HepG2 (cell line): ENCODE measurements around the gene PSMD8. TPM values are rescaled to one million over a fixed set of nuclear protein-coding genes. Genes with fewer than 3 reads are reported as not detected.

ENCODE experiments used
- ATAC-seq: fragments of 200-7000 bp; cut with Tn5 transposase; 3 replicates; pipeline ENCODE4 v1.9.1; 2020; ENCODE audit warnings: mild to moderate bottlenecking, moderate library complexity
- BruUV-seq: library from RNA; stranded (reverse); fragments of 400-500 nt; replicated peaks from 2 replicates; lab custom pipeline; 2021; lab: Mats Ljungman, UMichigan
- CTCF ChIA-PET: fragments of 300-600 bp; formaldehyde crosslinking; extraction: SDS; loops from one replicate; lab custom pipeline; 2021; ENCODE audit warnings: low total read pairs, inconsistent platforms, low intra/inter-chr PET ratio; lab: Yijun Ruan, JAX
- POLR2A ChIA-PET: fragments of 350-600 bp; sonication (Branson Sonifier 250); formaldehyde crosslinking; loops from one replicate; lab custom pipeline; 2020; ENCODE audit warnings: antibody characterized with exemption, inconsistent platforms; lab: Yijun Ruan, JAX
- DNase-seq: peaks from one replicate; pipeline ENCODE4 v3.0.0-alpha.2; 2015; ENCODE audit warnings: low spot score
- FAIRE-seq: peaks from 3 replicates; lab custom pipeline; 2011; peaks lifted over from hg19 to GRCh38; lab: Jason Lieb, UNC
- H2AFZ ChIP-seq: one replicate; pipeline ENCODE4 v1.6.1; 2011; ENCODE audit warnings: low read length, inconsistent platforms
- H3K27ac ChIP-seq: fragments of 300-600 bp; 3 replicates; pipeline ENCODE4 v1.8.0; 2011; ENCODE audit warnings: mixed run types, mild to moderate bottlenecking, mixed read lengths, low read length, inconsistent platforms; ENCODE audit not compliant: insufficient read depth; ENCODE audit errors: extremely low read length
- H3K27me3 ChIP-seq, 2 experiments: fragments of 200-600 bp in 1 of 2; 2 replicates in 1 of 2; 3 replicates in 1 of 2; pipeline versions ENCODE4 v1.6.0 to v1.8.0; 2011; ENCODE audit warnings: low read length in 2 of 2, mild to moderate bottlenecking in 2 of 2, moderate library complexity in 2 of 2, inconsistent platforms in 1 of 2; ENCODE audit not compliant: insufficient read depth in 2 of 2, control insufficient read depth in 1 of 2
- H3K36me3 ChIP-seq, 2 experiments: fragments of 200-600 bp in 1 of 2; replicated peaks in 1 of 2; 2 replicates in 1 of 2; 3 replicates in 1 of 2; pipeline versions ENCODE4 v1.5.1 to v1.8.0; 2011; ENCODE audit warnings: low read length in 2 of 2, inconsistent platforms in 1 of 2; ENCODE audit not compliant: insufficient read depth in 2 of 2, control insufficient read depth in 1 of 2
- H3K4me1 ChIP-seq: 2 replicates; pipeline ENCODE4 v1.5.1; 2012; ENCODE audit warnings: low read length, inconsistent platforms; ENCODE audit not compliant: insufficient read depth
- H3K4me2 ChIP-seq: 2 replicates; pipeline ENCODE4 v1.6.0; 2011; ENCODE audit warnings: low read depth, low read length, inconsistent platforms
- H3K4me3 ChIP-seq, 3 experiments: fragments of 200-600 bp in 1 of 3; sonication (generic), shearing (Covaris generic) in 1 of 3; replicated peaks in 1 of 3; 2 replicates each; pipeline ENCODE4 v1.5.1; 2011 to 2016; ENCODE audit warnings: low read length in 3 of 3, inconsistent platforms in 2 of 3, low read depth in 2 of 3, mild to moderate bottlenecking in 2 of 3, control low read depth in 1 of 3, mixed read lengths in 1 of 3; ENCODE audit not compliant: insufficient read depth in 1 of 3
- H3K79me2 ChIP-seq: one replicate; pipeline ENCODE4 v1.6.1; 2011; ENCODE audit warnings: low read length, inconsistent platforms; ENCODE audit not compliant: insufficient read depth
- H3K9ac ChIP-seq: 2 replicates; pipeline ENCODE4 v1.6.0; 2011; ENCODE audit warnings: mild to moderate bottlenecking, low read depth, low read length, inconsistent platforms; ENCODE audit not compliant: insufficient read depth
- H3K9me3 ChIP-seq: 2 replicates; pipeline ENCODE4 v1.5.1; 2012; ENCODE audit warnings: mild to moderate bottlenecking, low read length
- H4K20me1 ChIP-seq: 2 replicates; pipeline ENCODE4 v1.6.0; 2011; ENCODE audit warnings: inconsistent platforms, mild to moderate bottlenecking, low read length, moderate library complexity; ENCODE audit not compliant: insufficient read depth
- KMT2B ChIP-seq: IDR thresholded peaks from 2 replicates; pipeline ENCODE4 v1.6.1; 2016; ENCODE audit warnings: missing genetic modification reagents, missing compliant biosample characterization
- MAFK ChIP-seq, 2 experiments: IDR thresholded peaks in 1 of 2; conservative IDR thresholded peaks in 1 of 2; 2 replicates each; pipeline ENCODE4 v1.6.1; 2011; ENCODE audit warnings: improper control_type of control experiment in 2 of 2, low read length in 2 of 2
- NFRKB ChIP-seq: fragments of 450-650 bp; IDR thresholded peaks from 2 replicates; pipeline ENCODE4 v1.6.1; 2017
- RAD21 ChIP-seq: fragments of 450-650 bp; formaldehyde crosslinking; IDR thresholded peaks from 2 replicates; pipeline ENCODE4 v1.5.0; 2020; ENCODE audit warnings: mild to moderate bottlenecking
- RBAK ChIP-seq: sonication (generic); formaldehyde crosslinking; IDR thresholded peaks from 2 replicates; pipeline ENCODE4 v1.5.1; 2020; ENCODE audit warnings: mild to moderate bottlenecking, missing genetic modification reagents
- RELA ChIP-seq: sonication (generic); formaldehyde crosslinking; IDR thresholded peaks from 2 replicates; pipeline ENCODE4 v1.4.0; 2020; ENCODE audit warnings: missing genetic modification reagents
- SATB2 ChIP-seq: sonication (generic); formaldehyde crosslinking; IDR thresholded peaks from 2 replicates; pipeline ENCODE4 v1.5.0; 2020; ENCODE audit warnings: missing genetic modification reagents
- TMF1 ChIP-seq: sonication (generic); formaldehyde crosslinking; IDR thresholded peaks from 2 replicates; pipeline ENCODE4 v1.8.1; 2022; ENCODE audit warnings: low read depth, missing genetic modification reagents
- ZBTB3 ChIP-seq: sonication (generic); formaldehyde crosslinking; IDR thresholded peaks from 2 replicates; pipeline ENCODE4 v1.4.0; 2020; ENCODE audit warnings: low read depth, mild to moderate bottlenecking, moderate library complexity, missing genetic modification reagents, borderline replicate concordance
- ZNF550 ChIP-seq: sonication (generic); formaldehyde crosslinking; IDR thresholded peaks from 2 replicates; pipeline ENCODE4 v1.4.0; 2020; ENCODE audit warnings: mild to moderate bottlenecking, missing genetic modification reagents, borderline replicate concordance
- ZNF644 ChIP-seq: IDR thresholded peaks from 2 replicates; pipeline ENCODE4 v1.6.1; 2016; ENCODE audit warnings: low read depth
- WGBS: methylation state at CpG from one replicate; pipeline ENCODE4 v1.1.6; 2017; ENCODE audit warnings: low lambda C conversion rate; 5-methylcytosine and 5-hydroxymethylcytosine counted together
- in situ Hi-C: cut with HindIII; loops from 2 replicates; pipeline ENCODE4 v1.10.0; 2017; ENCODE audit warnings: low pct_unique_long_range_greater_than_20kb; ENCODE audit not compliant: extremely low pct_ligation_motif_present
- intact Hi-C: fragments of 100-400 bp; cut with micrococcal nuclease; formaldehyde crosslinking; loops from one replicate; pipeline ENCODE4 v1.10.0; 2022; ENCODE audit not compliant: unreplicated experiment
- polyA plus RNA-seq, 8 experiments: library from polyadenylated mRNA; depleted of rRNA in 3 of 8; stranded (reverse) in 7 of 8; unstranded in 1 of 8; fragments of >200 nt; fragmentation: Illumina TruSeq in 4 of 8; extraction: Trizol in 4 of 8; gene quantifications; 2 replicates each; pipeline versions ENCODE4 v1.2.1 to v1.2.3, GENCODE V29; 2011 to 2016; ENCODE audit warnings: low read depth in 4 of 8, missing spikeins in 1 of 8, mixed read lengths in 1 of 8; ENCODE audit not compliant: insufficient read depth in 1 of 8
- total RNA-seq, 5 experiments: library from RNA; depleted of rRNA; stranded (reverse); fragments of >200 nt; fragmentation: Illumina TruSeq; extraction: Trizol; gene quantifications; 2 replicates each; pipeline ENCODE4 v1.2.3, GENCODE V29; 2016; ENCODE audit warnings: low read depth in 1 of 5
- TF ChIP-seq, protein P1 (sequence below): sonication (generic); formaldehyde crosslinking; conservative IDR thresholded peaks from 2 replicates; pipeline ENCODE4 v1.4.0; 2020; ENCODE audit warnings: missing genetic modification reagents
- TF ChIP-seq, protein P2 (sequence below): sonication (generic); formaldehyde crosslinking; IDR thresholded peaks from 2 replicates; pipeline ENCODE4 v1.8.0; 2022; ENCODE audit warnings: missing genetic modification reagents, low read depth, mild to moderate bottlenecking, borderline replicate concordance
- TF ChIP-seq, protein P3 (sequence below): sonication (generic); formaldehyde crosslinking; IDR thresholded peaks from 2 replicates; pipeline ENCODE4 v1.4.0; 2020; ENCODE audit warnings: missing genetic modification reagents, borderline replicate concordance
- TF ChIP-seq, protein P4 (sequence below): sonication (generic); formaldehyde crosslinking; IDR thresholded peaks from 2 replicates; pipeline ENCODE4 v1.4.0; 2020; ENCODE audit warnings: mild to moderate bottlenecking, missing genetic modification reagents

Gene PSMD8
- total and polyA plus RNA-seq, 2 of the 13 experiments (the other 11 are each of a cell fraction or from before 2014, with no cell fraction given) = 162 to 296 TPM

DNA sequence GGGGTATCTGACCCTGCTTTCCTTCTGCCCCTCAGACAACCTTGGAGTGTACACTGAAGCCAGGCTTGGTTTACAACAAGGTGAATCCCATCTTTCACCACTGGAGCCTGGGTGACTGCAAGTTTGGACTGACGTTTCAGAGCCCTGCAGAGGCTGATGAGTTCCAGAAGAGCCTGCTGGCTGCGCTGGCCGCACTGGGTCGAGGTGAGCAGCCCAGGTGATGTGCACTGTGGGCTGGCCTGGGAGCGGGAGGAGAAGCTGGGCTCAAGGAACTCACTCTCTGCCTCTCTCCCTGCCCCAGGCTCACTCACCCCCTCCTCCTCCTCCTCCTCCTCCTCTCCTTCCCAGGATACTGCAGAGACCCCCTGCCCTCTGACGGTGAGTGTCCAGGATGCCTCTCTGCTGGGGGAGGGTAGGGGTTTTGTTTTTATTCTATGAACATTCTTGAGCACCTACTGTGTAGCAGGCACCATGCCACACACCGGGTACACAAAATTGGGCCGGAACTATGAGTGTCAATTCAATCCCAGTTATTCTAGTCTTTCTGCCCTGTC lies 17.6 kb downstream of the PSMD8 start:
- in situ Hi-C loops = no loop called here
- Histone ChIP-seq H3K4me1 (peaks cover 48% of the 10 kb centered on the region), H3K27me3 (peaks cover 3 to 44% of the 10 kb centered on the region in 2 experiments; a peak in 3 of 5 replicates), H3K36me3 (no peaks in the 10 kb centered on the region), H3K9me3 (no peaks in the 10 kb centered on the region), H3K79me2 (no peaks in the 10 kb centered on the region), H3K9ac (no peak overlapping the region), H4K20me1 (no peaks in the 10 kb centered on the region), H3K4me2 (no peak overlapping the region), H3K27ac (no peak overlapping the region), H3K4me3 (no peak overlapping the region), H2AFZ (no peak overlapping the region)
- CTCF ChIA-PET = no interaction called here
- POLR2A ChIA-PET = interaction anchor here (0.8 kb wide), 1 partner anchor 11 kb away, joined by 3 read pairs; the partner anchor contains the start of gene FAM98C
- ATAC-seq = no peak
- no TSS peak for BruUV-seq
- intact Hi-C loops = no loop called here
- no peak for DNase-seq
- no peak for FAIRE-seq
- 65% methylated on average over 4 of the region's 8 CpGs for WGBS
- no peak for TF ChIP-seq SATB2
- TF ChIP-seq, protein P1, sequence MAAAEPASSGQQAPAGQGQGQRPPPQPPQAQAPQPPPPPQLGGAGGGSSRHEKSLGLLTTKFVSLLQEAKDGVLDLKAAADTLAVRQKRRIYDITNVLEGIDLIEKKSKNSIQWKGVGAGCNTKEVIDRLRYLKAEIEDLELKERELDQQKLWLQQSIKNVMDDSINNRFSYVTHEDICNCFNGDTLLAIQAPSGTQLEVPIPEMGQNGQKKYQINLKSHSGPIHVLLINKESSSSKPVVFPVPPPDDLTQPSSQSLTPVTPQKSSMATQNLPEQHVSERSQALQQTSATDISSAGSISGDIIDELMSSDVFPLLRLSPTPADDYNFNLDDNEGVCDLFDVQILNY (CRISPR knock-in tag) = no peak
- TF ChIP-seq RAD21 (CRISPR knock-in tag) = no peak
- TF ChIP-seq, protein P2, sequence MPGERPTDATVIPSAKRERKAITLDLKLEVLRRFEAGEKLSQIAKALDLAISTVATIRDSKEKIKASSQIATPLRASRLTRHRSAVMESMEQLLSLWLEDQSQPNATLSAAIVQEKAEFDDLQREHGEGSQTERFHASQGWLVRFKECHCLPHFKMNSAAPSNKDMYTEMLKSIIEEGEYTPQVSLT = no peak
- TF ChIP-seq TMF1 (CRISPR knock-in tag) = no peak
- no peak for TF ChIP-seq MAFK (conservative IDR thresholded peaks at IDR 0.05 in 1 of 2, IDR thresholded peaks at IDR 0.05 in 1 of 2; ENCODE audit: low read length in 2 of 2)
- TF ChIP-seq NFRKB = no peak
- TF ChIP-seq, protein P3, sequence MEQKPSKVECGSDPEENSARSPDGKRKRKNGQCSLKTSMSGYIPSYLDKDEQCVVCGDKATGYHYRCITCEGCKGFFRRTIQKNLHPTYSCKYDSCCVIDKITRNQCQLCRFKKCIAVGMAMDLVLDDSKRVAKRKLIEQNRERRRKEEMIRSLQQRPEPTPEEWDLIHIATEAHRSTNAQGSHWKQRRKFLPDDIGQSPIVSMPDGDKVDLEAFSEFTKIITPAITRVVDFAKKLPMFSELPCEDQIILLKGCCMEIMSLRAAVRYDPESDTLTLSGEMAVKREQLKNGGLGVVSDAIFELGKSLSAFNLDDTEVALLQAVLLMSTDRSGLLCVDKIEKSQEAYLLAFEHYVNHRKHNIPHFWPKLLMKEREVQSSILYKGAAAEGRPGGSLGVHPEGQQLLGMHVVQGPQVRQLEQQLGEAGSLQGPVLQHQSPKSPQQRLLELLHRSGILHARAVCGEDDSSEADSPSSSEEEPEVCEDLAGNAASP (CRISPR knock-in tag) = no peak
- no peak for TF ChIP-seq ZBTB3 (CRISPR knock-in tag)
- TF ChIP-seq, protein P4, sequence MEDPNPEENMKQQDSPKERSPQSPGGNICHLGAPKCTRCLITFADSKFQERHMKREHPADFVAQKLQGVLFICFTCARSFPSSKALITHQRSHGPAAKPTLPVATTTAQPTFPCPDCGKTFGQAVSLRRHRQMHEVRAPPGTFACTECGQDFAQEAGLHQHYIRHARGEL (CRISPR knock-in tag) = no peak
- TF ChIP-seq ZNF644 = no peak
- TF ChIP-seq RBAK (CRISPR knock-in tag) = no peak
- no peak for TF ChIP-seq RELA
- no peak for TF ChIP-seq ZNF550 (CRISPR knock-in tag)
- TF ChIP-seq KMT2B (CRISPR knock-in tag) = no peak
